ENCODE measurements around the gene APOBEC3G. TPM values are rescaled to one million over a fixed set of nuclear protein-coding genes. Genes with fewer than 3 reads are reported as not detected.
A peak's percentile ranks its signal among the peaks of the same experiment; 100 is the strongest.
"Not testable (repeated sequence)": the region's sequence is repeated elsewhere in the genome, so short reads cannot be mapped to it uniquely, and the experiment has no call there.

APOBEC3G gene
- total RNA-seq, 4 donors from 2014 or later, result 6.5 to 27.5 (median 11.4) TPM

GRCh38 chr22:39039306-39040126 lies 37.6 kb upstream of the APOBEC3G start:
- Histone ChIP-seq H3K27ac (peak overlapping the region in 3 of 4 donors; percentile 81 to 92 (median 89)), H3K4me3 (no peak overlapping the region), H3K4me1 (peaks cover 0 to 15% (median 8%) of the 10 kb centered on the region in 4 donors), H3K27me3 (no peaks in the 10 kb centered on the region), H3K9me3 (no peaks in the 10 kb centered on the region), H3K36me3 (peaks cover 0 to 8% (median 0%) of the 10 kb centered on the region in 3 donors)
- 92 to 93% methylated on average over 19 of the region's 19 CpGs for WGBS, 2 donors
- TF ChIP-seq EP300 (IDR thresholded peaks at IDR 0.05) (no peak), POLR2A (IDR thresholded peaks at IDR 0.05) (no peak)
- TF ChIP-seq, protein P1, sequence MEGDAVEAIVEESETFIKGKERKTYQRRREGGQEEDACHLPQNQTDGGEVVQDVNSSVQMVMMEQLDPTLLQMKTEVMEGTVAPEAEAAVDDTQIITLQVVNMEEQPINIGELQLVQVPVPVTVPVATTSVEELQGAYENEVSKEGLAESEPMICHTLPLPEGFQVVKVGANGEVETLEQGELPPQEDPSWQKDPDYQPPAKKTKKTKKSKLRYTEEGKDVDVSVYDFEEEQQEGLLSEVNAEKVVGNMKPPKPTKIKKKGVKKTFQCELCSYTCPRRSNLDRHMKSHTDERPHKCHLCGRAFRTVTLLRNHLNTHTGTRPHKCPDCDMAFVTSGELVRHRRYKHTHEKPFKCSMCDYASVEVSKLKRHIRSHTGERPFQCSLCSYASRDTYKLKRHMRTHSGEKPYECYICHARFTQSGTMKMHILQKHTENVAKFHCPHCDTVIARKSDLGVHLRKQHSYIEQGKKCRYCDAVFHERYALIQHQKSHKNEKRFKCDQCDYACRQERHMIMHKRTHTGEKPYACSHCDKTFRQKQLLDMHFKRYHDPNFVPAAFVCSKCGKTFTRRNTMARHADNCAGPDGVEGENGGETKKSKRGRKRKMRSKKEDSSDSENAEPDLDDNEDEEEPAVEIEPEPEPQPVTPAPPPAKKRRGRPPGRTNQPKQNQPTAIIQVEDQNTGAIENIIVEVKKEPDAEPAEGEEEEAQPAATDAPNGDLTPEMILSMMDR (IDR thresholded peaks at IDR 0.05), result no peak
- no peak for DNase-seq (ENCODE audit: low spot score in 2 of 2)

DNA sequence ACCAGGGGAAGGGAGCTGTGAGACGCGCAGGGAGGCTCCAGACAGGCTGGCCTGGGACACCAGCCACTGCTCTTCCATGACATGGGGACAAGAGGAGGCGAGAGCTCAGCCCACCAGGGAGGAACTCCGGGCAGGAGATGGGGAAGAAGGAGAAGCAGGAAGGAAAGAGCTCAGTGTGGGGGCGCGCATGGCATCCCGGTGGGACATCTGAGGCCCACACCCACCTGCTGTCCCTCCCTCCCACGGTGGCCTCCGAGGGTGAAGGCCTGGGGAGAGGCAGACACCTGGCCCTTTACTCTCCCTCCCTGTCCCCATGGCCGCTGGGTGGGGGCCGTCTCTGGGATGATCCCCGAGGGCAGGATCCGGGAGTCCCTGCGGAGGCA lies 36.9 kb upstream of the APOBEC3G start:
- H3K27me3 ChIP-seq; DNase-seq (ENCODE audit: low spot score in 2 of 2); H3K9me3 ChIP-seq: not testable (repeated sequence)
- 16 to 22% methylated on average over 12 to 14 of the region's 14 CpGs for WGBS, 2 donors
- peaks cover 0 to 12% (median 0%) of the 10 kb centered on the region in 3 donors for H3K36me3 ChIP-seq
- peak overlapping the region; percentile 46 to 72 (median 63) for H3K4me3 ChIP-seq
- H3K4me1 ChIP-seq, result peaks cover 0 to 15% (median 8%) of the 10 kb centered on the region in 4 donors
- H3K27ac ChIP-seq, result peak overlapping the region in 3 of 4 donors; percentile 81 to 92 (median 89)

- TF ChIP-seq EP300 (IDR thresholded peaks at IDR 0.05) (peak in 1 of 2 donors; percentile 30), POLR2A (IDR thresholded peaks at IDR 0.05) (peak in 1 of 2 donors; percentile 25)
- 1 to 2% methylated on average over 18 to 19 of the region's 21 CpGs for WGBS, 2 donors
- DNase-seq (ENCODE audit: low spot score in 2 of 2), result peak; percentile 28 to 50
- H3K4me3 ChIP-seq, result peak within 1 kb of the TSS; percentile 46 to 72 (median 63)
- H3K4me1 ChIP-seq, result peaks cover 0 to 15% (median 8%) of the 10 kb centered on the region in 4 donors
- peaks cover 0 to 18% (median 0%) of the 10 kb centered on the region in 3 donors for H3K36me3 ChIP-seq
- not testable (repeated sequence) for H3K27me3 ChIP-seq, H3K9me3 ChIP-seq
- peak within 1 kb of the TSS; percentile 78 to 92 (median 85) for H3K27ac ChIP-seq
Measured at GRCh38 chr22:39040538-39041296, 36.4 kb upstream of the APOBEC3G start, which contains the start of gene APOBEC3F. TSS of gene APOBEC3F (plus strand) at chr22:39040864. CDS start at chr22:39040961, 97 bp downstream.

- H3K4me3 ChIP-seq, result no peak overlapping the region
- TF ChIP-seq, protein P1 (IDR thresholded peaks at IDR 0.05), result no peak
- no peak for TF ChIP-seq EP300 (IDR thresholded peaks at IDR 0.05)
- no peak for TF ChIP-seq POLR2A (IDR thresholded peaks at IDR 0.05)
- DNase-seq (ENCODE audit: low spot score in 2 of 2), result no peak
- no peaks in the 10 kb centered on the region for H3K9me3 ChIP-seq
- H3K4me1 ChIP-seq, result peaks cover 0 to 15% (median 8%) of the 10 kb centered on the region in 4 donors
- peak overlapping the region in 1 of 4 donors; percentile 89 for H3K27ac ChIP-seq
- no peaks in the 10 kb centered on the region for H3K27me3 ChIP-seq
- 91 to 93% methylated on average over 7 of the region's 7 CpGs for WGBS, 2 donors
- H3K36me3 ChIP-seq, result peaks cover 0 to 28% (median 0%) of the 10 kb centered on the region in 3 donors
Measured at GRCh38 chr22:39041908-39042307, 35.2 kb upstream of the APOBEC3G start.

DNA sequence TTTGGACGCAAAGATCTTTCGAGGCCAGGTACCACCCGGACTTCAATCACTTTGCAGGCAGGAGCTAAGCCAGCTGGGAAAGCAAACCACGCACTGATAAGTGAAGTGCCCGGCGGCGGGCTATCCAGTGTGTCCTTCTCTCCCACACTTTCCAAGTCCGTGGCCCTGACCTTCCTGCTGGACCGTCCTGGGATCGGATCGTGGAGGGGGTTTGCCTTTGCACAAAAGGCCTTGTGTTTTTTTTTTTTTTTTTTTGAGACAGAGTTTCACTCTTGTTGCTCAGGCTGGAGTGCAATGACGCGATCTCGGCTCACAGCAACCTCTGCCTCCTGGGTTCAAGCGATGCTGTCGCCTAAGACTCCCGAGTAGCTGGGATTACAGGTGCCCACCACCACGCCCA lies 34.0 kb upstream of the APOBEC3G start:
- not testable (repeated sequence) for H3K4me3 ChIP-seq; H3K27ac ChIP-seq; H3K9me3 ChIP-seq; DNase-seq (ENCODE audit: low spot score in 2 of 2); H3K27me3 ChIP-seq
- 65 to 66% methylated on average over 18 of the region's 18 CpGs for WGBS, 2 donors
- Histone ChIP-seq H3K4me1 (peaks cover 0 to 15% (median 8%) of the 10 kb centered on the region in 4 donors), H3K36me3 (peaks cover 0 to 28% (median 0%) of the 10 kb centered on the region in 3 donors)

DNA sequence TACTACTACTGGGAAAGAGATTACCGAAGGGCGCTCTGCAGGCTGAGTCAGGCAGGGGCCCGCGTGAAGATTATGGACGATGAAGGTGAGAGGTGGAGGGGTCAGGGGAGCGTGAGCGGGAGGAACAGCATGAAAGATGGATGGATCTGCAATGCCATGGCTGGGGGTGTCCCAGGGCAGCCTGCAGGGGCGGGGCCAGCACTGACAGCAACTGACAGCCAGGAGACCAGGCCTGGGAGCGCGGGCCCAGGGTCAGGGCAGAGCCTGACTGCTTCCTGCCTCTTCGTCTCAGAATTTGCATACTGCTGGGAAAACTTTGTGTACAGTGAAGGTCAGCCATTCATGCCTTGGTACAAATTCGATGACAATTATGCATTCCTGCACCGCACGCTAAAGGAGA lies 31.9 kb upstream of the APOBEC3G start:
- H3K9me3 ChIP-seq; H3K4me3 ChIP-seq; H3K27me3 ChIP-seq; H3K27ac ChIP-seq; DNase-seq (ENCODE audit: low spot score in 2 of 2): not testable (repeated sequence)
- H3K36me3 ChIP-seq, result peaks cover 0 to 28% (median 0%) of the 10 kb centered on the region in 3 donors
- WGBS, 2 donors, result 73 to 81% methylated on average over 14 of the region's 14 CpGs
- peaks cover 0 to 11% (median 8%) of the 10 kb centered on the region in 4 donors for H3K4me1 ChIP-seq

DNA sequence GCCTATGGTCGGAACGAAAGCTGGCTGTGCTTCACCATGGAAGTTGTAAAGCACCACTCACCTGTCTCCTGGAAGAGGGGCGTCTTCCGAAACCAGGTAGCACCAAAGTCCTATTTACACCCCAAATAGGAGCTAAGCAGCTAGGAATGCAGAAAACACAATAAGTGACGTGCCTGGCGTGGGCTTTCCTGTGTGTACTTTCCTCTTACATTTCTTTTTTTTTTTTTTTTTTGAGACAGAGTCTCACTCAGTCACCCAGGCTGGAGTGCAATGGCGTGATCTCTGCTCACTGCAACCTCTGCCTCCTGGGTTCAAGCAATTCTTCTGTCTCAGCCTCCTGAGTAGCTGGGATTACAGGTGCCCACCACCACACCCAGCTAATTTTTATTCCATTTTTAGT lies 27.6 kb upstream of the APOBEC3G start:
- DNase-seq (ENCODE audit: low spot score in 2 of 2); H3K9me3 ChIP-seq; H3K4me3 ChIP-seq; H3K27ac ChIP-seq; H3K27me3 ChIP-seq; H3K4me1 ChIP-seq: not testable (repeated sequence)
- peaks cover 0 to 20% (median 0%) of the 10 kb centered on the region in 3 donors for H3K36me3 ChIP-seq
- WGBS, 2 donors, result 89 to 91% methylated on average over 7 of the region's 7 CpGs

GRCh38 chr22:39051844-39052495 lies 25.1 kb upstream of the APOBEC3G start:
- H3K27me3 ChIP-seq; H3K36me3 ChIP-seq; H3K4me3 ChIP-seq; H3K4me1 ChIP-seq; H3K27ac ChIP-seq; DNase-seq (ENCODE audit: low spot score in 2 of 2); H3K9me3 ChIP-seq: not testable (repeated sequence)
- WGBS, 2 donors, result 70 to 82% methylated on average over 14 to 17 of the region's 18 CpGs

All from tibial nerve (tissue), 4 donors.